Hepatocyte (in vitro differentiated cells): Measurements from ENCODE around the gene ZC3HAV1.

ENCODE experiments used
- EZH2phosphoT487 ChIP-seq: fragments of 200-600 bp; sonication (generic); IDR thresholded peaks from one replicate; pipeline ENCODE4 v1.6.1; 2018; ENCODE audit warnings: antibody characterized with exemption, mild to moderate bottlenecking, low read depth, moderate library complexity; ENCODE audit not compliant: unreplicated experiment, severe bottlenecking
- TF ChIP-seq, protein P1 (sequence below): fragments of 200-600 bp; sonication (generic); IDR thresholded peaks from 2 replicates; pipeline ENCODE4 v1.5.1; 2016; ENCODE audit warnings: antibody characterized with exemption, mild to moderate bottlenecking; ENCODE audit not compliant: poor library complexity

DNA sequence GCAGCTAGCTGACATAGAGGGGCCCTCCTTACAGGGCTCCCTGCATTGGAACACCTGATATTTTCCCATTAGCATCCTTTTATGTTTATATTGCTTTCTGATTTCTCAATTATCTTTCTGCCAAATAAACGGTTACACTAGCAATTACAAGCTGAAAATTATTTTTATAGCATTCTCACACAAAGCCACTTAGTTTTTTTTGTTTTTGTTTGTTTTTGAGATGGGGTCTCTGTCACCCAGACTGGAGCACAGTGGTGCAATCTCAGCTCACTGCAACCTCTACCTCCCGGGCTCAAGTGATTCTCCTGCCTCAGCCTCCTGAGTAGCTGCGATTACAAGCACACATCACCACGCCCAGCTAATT is 9.9 kb upstream of the ZC3HAV1 start:
- TF ChIP-seq, protein P1, sequence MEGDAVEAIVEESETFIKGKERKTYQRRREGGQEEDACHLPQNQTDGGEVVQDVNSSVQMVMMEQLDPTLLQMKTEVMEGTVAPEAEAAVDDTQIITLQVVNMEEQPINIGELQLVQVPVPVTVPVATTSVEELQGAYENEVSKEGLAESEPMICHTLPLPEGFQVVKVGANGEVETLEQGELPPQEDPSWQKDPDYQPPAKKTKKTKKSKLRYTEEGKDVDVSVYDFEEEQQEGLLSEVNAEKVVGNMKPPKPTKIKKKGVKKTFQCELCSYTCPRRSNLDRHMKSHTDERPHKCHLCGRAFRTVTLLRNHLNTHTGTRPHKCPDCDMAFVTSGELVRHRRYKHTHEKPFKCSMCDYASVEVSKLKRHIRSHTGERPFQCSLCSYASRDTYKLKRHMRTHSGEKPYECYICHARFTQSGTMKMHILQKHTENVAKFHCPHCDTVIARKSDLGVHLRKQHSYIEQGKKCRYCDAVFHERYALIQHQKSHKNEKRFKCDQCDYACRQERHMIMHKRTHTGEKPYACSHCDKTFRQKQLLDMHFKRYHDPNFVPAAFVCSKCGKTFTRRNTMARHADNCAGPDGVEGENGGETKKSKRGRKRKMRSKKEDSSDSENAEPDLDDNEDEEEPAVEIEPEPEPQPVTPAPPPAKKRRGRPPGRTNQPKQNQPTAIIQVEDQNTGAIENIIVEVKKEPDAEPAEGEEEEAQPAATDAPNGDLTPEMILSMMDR: no peak
- no peak for TF ChIP-seq EZH2phosphoT487
